HUES6 (cell line): Measurements from ENCODE around the gene COA1.

ENCODE experiments used
- H3K27ac ChIP-seq: 2 replicates; pipeline ENCODE4 v1.7.0; 2013; ENCODE audit warnings: low read depth, mild to moderate bottlenecking, low read length, inconsistent platforms
- H3K27me3 ChIP-seq: 2 replicates; pipeline ENCODE4 v1.6.1; 2013; ENCODE audit warnings: low read length; ENCODE audit not compliant: control insufficient read depth, insufficient read depth
- H3K36me3 ChIP-seq: 2 replicates; pipeline ENCODE4 v1.6.1; 2013; ENCODE audit warnings: low read length; ENCODE audit not compliant: control insufficient read depth, insufficient read depth
- H3K4me1 ChIP-seq: 2 replicates; pipeline ENCODE4 v1.6.1; 2013; ENCODE audit warnings: low read length; ENCODE audit not compliant: control insufficient read depth, insufficient read depth
- H3K4me3 ChIP-seq: 2 replicates; pipeline ENCODE4 v1.5.1; 2013; ENCODE audit warnings: low read depth, low read length
- H3K9ac ChIP-seq: one replicate; pipeline ENCODE4 v1.6.1; 2013; ENCODE audit warnings: mild to moderate bottlenecking, low read length
- H3K9me3 ChIP-seq: 2 replicates; pipeline ENCODE4 v1.6.1; 2013; ENCODE audit warnings: low read depth, low read length; ENCODE audit not compliant: control insufficient read depth, insufficient read depth

The COA1 gene

DNA sequence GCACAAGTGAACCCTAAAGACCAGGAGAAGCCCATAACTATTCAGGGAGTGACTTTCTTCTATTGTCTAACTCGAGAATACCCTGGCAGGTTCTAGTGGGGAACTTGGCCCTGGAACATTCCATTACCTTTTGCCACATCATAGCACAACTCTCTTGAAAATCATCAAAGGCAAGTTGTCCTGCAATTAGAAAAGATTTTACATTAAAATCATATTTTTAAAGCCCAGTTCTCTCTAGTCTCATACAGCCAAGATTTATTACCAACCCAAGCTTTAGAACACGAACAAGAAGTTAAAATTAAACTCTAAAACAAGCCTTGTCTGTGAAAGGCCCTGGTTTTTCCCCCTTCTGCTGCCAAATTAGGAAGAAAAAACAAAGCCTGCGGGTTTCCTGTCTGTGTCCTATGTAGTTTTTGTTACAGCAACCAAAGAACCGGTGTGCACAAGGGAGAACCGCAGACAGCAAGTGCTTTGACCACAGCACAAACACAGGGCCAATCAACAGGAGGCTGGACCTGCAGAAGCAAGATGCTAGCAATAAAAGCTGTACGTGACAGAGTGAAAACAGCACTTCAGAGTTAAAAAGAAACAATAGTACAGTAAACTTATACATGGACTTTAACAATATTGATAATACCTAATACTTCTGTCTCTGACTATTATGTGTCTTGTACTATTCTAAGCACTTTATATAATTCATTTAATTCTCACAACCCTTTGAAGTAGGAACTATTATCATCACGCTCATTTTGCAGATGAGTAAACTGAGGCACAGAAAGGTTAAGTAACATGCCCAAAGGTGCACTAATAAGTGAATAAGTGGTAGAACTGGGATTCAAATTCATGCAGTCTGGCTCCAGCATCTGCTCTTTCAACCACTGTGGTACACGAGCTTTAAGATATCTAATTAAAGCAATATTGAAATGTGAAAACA lies 80.6 kb downstream of the COA1 start:
- H3K9me3 ChIP-seq, result no peaks in the 10 kb centered on the region
- peak overlapping the region; percentile 92; the same call in 1 of the 2 replicates for H3K27ac ChIP-seq
- no peaks in the 10 kb centered on the region for H3K27me3 ChIP-seq
- peak overlapping the region; percentile 84 for H3K9ac ChIP-seq
- peaks cover 23% of the 10 kb centered on the region for H3K36me3 ChIP-seq
- H3K4me1 ChIP-seq, result peaks cover 72% of the 10 kb centered on the region
- no peak overlapping the region for H3K4me3 ChIP-seq

- Histone ChIP-seq H3K36me3 (peaks cover 31% of the 10 kb centered on the region), H3K9ac (peak overlapping the region; percentile 84), H3K4me1 (peaks cover 68% of the 10 kb centered on the region), H3K4me3 (no peak overlapping the region), H3K9me3 (no peaks in the 10 kb centered on the region), H3K27ac (peak overlapping the region; percentile 92), H3K27me3 (no peaks in the 10 kb centered on the region)
Measured at GRCh38 chr7:43647673-43648472, 81.5 kb downstream of the COA1 start.

- no peaks in the 10 kb centered on the region for H3K27me3 ChIP-seq
- H3K36me3 ChIP-seq, result peaks cover 36% of the 10 kb centered on the region
- H3K27ac ChIP-seq, result peak overlapping the region; percentile 92
- no peaks in the 10 kb centered on the region for H3K9me3 ChIP-seq
- H3K9ac ChIP-seq, result peak overlapping the region; percentile 84
- peaks cover 68% of the 10 kb centered on the region for H3K4me1 ChIP-seq
- H3K4me3 ChIP-seq, result peak overlapping the region; percentile 27; the same call in 1 of the 2 replicates
Measured at GRCh38 chr7:43647339-43647672, 82.0 kb downstream of the COA1 start.

- Histone ChIP-seq H3K4me1 (peaks cover 63% of the 10 kb centered on the region), H3K4me3 (peak overlapping the region; percentile 27; the same call in 1 of the 2 replicates)
Measured at GRCh38 chr7:43646603-43647338, 82.6 kb downstream of the COA1 start.

GRCh38 chr7:43645699-43646226 lies 83.6 kb downstream of the COA1 start:
- no peak overlapping the region for H3K4me3 ChIP-seq
- H3K36me3 ChIP-seq, result peaks cover 45% of the 10 kb centered on the region
- peak overlapping the region; percentile 92; the same call in 1 of the 2 replicates for H3K27ac ChIP-seq
- H3K4me1 ChIP-seq, result peaks cover 54% of the 10 kb centered on the region
- peak overlapping the region; percentile 84 for H3K9ac ChIP-seq
- no peaks in the 10 kb centered on the region for H3K9me3 ChIP-seq
- no peaks in the 10 kb centered on the region for H3K27me3 ChIP-seq

More at GRCh38 chr7:43646603-43647338, 82.6 kb downstream of the COA1 start:
- peak overlapping the region; percentile 92 for H3K27ac ChIP-seq
- peak overlapping the region; percentile 84 for H3K9ac ChIP-seq
- H3K27me3 ChIP-seq, result no peaks in the 10 kb centered on the region
- no peaks in the 10 kb centered on the region for H3K9me3 ChIP-seq
- peaks cover 36% of the 10 kb centered on the region for H3K36me3 ChIP-seq

GRCh38 chr7:43643846-43644245 lies 85.5 kb downstream of the COA1 start:
- Histone ChIP-seq H3K27ac (no peak overlapping the region), H3K9me3 (no peaks in the 10 kb centered on the region), H3K4me1 (peaks cover 34% of the 10 kb centered on the region), H3K36me3 (peaks cover 64% of the 10 kb centered on the region), H3K27me3 (no peaks in the 10 kb centered on the region), H3K4me3 (no peak overlapping the region), H3K9ac (no peak overlapping the region)

DNA sequence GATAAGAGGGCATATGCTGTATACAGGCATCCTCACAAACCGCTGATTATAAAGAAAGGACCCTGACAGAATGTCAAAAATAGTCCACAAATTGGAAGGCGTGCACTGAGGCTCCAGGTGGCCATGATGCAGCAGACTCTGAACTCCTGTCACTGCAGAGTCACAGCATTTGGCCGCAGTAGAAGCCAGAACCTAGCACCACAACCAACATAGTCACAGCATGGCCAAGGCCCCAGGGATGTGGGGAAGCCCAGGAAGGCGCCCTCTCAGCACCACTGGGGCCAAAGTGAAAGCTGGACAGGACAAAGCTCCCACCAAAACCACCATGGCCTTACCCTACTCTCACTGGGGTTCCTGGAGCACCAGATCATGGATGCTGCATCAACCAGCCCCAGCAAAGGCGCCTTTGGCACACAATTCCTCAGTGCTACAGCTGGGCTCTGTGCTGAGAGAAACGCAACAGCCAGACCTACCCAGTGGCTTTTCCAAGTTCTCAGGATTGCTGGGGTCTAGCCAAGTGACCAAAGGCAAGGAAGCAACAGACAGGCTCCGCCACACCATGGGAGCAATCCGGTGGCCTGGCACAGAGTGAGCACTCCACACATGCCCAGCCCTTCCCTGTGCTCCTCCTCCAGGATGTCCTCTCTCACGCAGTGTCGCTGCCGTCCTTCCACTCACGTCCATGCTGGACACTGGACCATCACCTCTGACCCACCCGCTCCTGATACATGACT lies 86.3 kb downstream of the COA1 start:
- Histone ChIP-seq H3K36me3 (peaks cover 66% of the 10 kb centered on the region), H3K27me3 (no peaks in the 10 kb centered on the region), H3K4me1 (peaks cover 27% of the 10 kb centered on the region), H3K9me3 (no peaks in the 10 kb centered on the region), H3K9ac (no peak overlapping the region), H3K27ac (no peak overlapping the region), H3K4me3 (no peak overlapping the region)

DNA sequence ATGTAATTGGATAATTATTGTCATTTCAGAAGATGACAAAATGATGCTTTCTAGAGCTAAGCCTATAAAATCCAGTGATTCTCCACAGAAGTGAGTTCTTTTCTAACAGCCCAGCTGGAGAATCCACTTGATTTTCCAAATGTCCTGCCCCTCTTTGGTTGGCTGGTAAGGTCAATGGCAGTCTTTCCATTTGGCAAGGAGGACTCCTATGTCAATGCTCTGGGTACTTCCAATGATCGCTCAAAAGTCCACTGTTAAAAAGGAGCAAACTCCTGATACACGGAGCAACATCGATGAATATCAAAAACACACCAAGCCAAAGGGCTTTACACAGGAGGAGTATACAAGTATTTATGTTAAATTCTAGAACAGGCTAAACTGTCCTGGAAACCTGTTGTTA lies 88.6 kb downstream of the COA1 start:
- Histone ChIP-seq H3K4me3 (no peak overlapping the region), H3K27ac (no peak overlapping the region), H3K36me3 (peaks cover 80% of the 10 kb centered on the region), H3K4me1 (peaks cover 3% of the 10 kb centered on the region; the same call in 1 of the 2 replicates), H3K9ac (no peak overlapping the region), H3K27me3 (no peaks in the 10 kb centered on the region), H3K9me3 (no peaks in the 10 kb centered on the region)

GRCh38 chr7:43639858-43640491 lies 89.3 kb downstream of the COA1 start:
- Histone ChIP-seq H3K9me3 (no peaks in the 10 kb centered on the region), H3K27ac (no peak overlapping the region), H3K9ac (no peak overlapping the region), H3K36me3 (peaks cover 81% of the 10 kb centered on the region), H3K4me1 (no peaks in the 10 kb centered on the region), H3K4me3 (no peak overlapping the region), H3K27me3 (no peaks in the 10 kb centered on the region)
